ENCODE measurements around the gene CDKN2C. TPM values are rescaled to one million over a fixed set of nuclear protein-coding genes. Genes with fewer than 3 reads are reported as not detected.
A peak's percentile ranks its signal among the peaks of the same experiment; 100 is the strongest.
"Not testable (repeated sequence)": the region's sequence is repeated elsewhere in the genome, so short reads cannot be mapped to it uniquely, and the experiment has no call there.

Gene CDKN2C
- 9.2 TPM for total RNA-seq

DNA sequence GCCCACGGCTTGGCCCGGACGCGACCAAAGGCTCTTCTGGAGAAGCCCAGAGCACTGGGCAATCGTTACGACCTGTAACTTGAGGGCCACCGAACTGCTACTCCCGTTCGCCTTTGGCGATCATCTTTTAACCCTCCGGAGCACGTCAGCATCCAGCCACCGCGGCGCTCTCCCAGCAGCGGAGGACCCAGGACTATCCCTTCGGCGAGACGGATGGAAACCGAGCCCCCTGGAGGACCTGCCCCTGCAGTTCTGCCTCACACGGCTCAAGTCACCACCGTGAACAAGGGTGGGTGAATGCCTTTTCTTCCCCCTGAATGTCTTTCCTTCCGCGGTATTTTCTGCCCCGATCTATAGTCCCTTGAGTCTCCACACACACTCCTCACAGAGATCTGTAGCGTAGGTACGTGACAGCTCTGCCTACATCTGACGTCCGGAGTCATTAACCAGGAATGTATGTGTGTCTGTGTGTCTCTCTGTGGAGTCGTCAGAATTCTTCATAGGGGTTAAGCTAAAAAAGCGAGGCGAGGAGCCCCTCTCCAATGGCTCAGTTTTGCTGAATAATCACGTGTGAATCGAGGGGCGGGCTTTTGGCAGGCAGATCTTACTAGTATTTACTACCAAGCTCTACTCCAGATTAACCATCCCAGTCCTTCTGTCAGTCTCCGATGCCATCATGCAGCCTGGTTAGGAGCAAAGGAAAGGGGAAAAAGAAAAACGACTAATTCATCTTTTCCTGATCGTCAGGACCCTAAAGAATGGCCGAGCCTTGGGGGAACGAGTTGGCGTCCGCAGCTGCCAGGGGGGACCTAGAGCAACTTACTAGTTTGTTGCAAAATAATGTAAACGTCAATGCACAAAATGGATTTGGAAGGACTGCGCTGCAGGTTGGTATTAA lies at the start of gene CDKN2C:
Gene CDKN2C, plus strand, starts transcription at position 635 of the 898 bp plus-strand sequence. Its CDS starts 124 bp downstream, at position 759.
- peak in 2 of 3 donors; percentile 72 to 79 for DNase-seq (ENCODE audit: low read depth in 2 of 3, low spot score in 2 of 3)

DNA sequence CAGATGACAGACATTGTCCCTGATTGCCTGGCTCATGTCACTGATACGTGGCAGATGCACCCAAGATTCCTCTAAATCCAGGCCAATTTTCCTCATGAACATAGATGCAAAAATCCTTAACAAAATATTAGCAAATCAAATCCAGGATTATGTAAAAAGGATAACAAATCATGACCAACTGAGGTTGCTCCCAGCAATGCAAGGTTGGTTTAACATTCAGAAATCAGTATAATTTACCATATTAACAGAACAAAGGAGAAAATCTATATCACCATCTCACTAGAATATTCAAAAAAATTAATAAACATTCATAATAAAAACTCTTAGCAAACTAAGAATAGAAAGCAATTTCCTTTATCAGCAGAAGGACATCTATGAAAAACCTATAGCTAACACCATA lies 49.6 kb upstream of the CDKN2C start:
- DNase-seq (ENCODE audit: low read depth in 2 of 3, low spot score in 2 of 3): no peak

DNA sequence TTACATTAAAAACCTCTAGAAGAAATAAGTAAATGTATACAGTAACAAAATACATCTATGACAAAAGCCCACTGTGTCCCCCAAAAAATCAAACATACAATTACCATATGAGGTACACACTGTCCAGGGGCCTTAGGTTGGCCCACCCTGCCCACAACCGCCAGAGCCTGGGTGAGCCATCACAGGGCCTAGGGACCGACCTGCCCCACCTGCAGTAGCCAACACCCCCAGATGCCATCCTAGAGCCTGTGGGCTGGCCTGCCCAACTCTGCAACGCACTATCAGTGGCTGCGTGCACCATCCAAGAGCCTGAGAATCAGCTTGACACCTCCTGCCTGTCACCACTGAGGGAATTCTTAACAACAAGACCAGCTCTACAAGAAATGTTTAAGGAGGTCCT lies 49.0 kb upstream of the CDKN2C start:
- no peak for DNase-seq (ENCODE audit: low read depth in 2 of 3, low spot score in 2 of 3)

DNA sequence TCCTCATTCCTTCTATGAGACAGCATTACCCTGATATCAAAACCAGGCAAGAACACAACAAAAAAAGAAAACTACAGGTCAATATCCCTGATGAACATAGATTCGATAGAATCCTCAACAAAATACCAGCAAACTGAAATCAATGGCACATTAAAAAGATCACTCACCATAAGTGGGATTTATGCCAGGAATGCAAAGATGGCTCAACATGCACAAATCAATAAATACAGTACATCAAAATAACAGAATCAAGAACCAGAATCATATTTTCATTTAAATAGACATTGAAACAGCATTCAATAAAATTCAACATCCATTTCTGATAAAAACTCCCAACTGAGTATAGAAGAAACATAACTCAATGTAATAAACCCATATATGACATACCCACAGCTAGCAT lies 46.5 kb upstream of the CDKN2C start:
- no peak for DNase-seq (ENCODE audit: low read depth in 2 of 3, low spot score in 2 of 3)

DNA sequence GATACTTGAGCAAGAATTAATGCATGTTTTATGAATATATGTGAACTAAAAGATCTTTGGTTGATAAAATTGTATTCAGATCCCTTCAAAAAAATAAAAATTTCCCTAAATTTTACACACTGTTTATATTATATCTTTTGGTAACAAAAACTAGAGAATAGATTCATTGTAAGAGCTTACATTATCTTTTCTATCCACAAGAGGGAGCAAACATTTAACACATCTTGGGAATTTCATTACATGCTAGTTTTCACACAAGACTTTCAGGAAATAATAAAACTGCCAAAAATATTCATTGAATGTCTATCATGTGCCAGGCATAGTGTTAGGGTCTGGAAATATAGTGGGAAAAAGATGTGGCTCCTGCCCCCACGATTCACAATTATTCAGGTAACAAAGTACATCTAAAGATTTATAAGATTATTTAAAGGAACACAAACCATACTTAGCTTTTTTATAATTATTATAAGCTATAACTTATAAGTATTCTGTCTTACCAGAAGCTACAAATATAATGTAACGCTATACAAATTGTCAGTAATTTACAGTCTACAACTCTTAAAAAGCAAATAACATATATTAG lies 40.6 kb upstream of the CDKN2C start:
- peak; percentile 1 to 42 (median 21) for DNase-seq (ENCODE audit: low read depth in 2 of 3, low spot score in 2 of 3)

DNA sequence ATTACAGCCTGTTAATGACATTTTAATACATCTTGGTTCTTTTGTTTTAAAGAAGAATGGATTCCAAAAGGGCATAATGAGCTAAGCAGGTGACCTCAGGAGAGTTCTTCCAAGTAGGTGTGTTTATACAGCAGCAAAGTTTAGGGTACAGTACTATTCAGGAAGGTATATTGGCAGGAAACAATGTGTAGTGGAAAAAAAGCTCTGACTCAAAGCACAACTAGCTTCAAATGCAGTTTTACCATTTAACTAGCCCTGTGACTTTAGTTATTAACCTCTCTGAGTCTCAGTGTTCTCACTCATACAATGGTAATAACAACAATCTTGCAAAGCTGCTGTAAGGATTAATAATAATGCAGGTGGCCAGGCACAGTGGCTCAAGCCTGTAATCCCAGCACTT lies 39.9 kb upstream of the CDKN2C start:
- DNase-seq (ENCODE audit: low read depth in 2 of 3, low spot score in 2 of 3): no peak

DNA sequence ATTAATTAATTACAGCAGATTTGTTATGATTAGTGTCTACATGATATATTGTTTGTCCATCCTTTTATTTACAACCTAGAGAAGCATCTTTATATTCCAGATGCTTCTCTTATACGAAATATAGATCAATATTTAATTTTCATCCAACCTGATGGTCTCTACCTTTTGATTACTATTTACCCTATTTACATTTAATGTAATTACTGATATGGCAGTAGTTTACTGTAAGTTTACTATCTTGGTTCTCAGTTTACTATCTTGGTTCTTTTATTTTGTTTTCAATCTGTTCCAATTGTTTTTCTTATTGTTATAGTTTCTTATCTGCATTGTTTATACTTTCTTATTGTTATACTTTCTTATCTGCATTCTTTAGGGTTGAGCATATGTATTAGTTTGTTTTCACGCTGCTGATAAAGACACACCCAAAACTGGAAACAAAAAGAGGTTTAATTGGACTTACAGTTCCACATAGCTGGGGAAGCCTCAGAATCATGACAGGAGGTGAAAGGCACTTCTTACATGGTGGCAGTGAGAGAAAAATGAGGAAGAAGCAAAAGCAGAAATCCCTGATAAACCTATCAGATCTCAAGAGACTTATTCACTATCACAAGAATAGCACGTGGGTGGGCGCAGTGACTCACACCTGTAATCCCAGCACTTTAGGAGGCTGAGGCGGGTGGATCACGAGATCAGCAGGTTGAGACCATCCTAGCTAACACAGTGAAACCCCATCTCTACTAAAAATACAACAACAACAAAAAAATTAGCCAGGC lies 38.9 kb upstream of the CDKN2C start:
- DNase-seq (ENCODE audit: low read depth in 2 of 3, low spot score in 2 of 3): peak in 1 of 3 donors; percentile 4

DNA sequence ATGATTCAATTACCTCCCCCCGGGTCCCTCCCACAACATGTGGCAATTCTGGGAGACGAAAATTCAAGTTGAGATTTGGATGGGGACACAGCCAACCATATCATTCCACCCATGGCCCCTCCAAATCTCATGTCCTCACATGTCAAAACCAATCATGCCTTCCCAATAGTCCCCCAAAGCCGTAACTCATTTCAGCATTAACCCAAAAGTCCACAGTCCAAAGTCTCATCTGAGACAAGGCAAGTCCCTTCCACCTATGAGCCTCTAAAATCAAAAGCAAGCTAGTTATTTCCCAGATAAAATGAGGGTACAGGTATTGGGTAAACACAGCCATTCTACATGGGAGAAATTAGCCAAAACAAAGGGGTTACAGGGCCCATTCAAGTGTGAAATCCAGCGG lies 38.0 kb upstream of the CDKN2C start:
- DNase-seq (ENCODE audit: low read depth in 2 of 3, low spot score in 2 of 3): not testable (repeated sequence)

DNA sequence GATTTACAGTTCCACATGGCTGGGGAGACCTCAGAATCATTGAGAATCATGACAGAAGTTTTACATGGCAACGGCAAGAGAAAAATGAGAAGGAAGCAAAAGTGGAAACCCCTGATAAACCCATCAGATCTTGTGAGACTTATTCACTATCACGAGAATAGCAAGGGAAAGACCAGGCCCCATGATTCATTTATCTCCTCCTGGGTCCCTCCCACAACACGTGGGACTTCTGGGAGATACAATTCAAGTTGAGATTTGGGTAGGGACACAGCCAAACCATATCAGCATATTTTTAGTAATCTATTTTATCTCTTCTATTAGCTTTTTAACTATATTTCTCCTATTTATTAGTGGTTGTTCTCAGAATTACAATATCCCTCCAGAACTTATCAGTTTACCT lies 36.3 kb upstream of the CDKN2C start:
- DNase-seq (ENCODE audit: low read depth in 2 of 3, low spot score in 2 of 3): not testable (repeated sequence)

DNA sequence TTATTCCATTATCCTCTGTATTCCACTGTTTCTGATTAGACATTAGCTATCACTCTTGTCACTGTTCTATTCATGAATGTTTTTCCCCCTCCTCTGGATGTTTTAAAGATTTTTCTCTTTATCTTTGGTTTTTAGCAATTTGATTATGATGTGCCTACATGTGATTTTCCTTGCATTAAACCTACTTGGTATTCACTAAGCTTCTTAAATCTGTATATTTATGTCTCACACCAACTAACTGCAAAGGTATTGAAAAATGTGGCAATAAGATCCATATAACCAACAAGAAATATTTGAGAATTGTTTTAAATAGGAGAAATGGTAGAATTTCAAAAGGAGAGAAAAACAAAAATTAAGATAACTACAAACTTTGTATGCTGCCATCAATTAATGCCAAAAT lies 35.2 kb upstream of the CDKN2C start:
- no peak for DNase-seq (ENCODE audit: low read depth in 2 of 3, low spot score in 2 of 3)

DNA sequence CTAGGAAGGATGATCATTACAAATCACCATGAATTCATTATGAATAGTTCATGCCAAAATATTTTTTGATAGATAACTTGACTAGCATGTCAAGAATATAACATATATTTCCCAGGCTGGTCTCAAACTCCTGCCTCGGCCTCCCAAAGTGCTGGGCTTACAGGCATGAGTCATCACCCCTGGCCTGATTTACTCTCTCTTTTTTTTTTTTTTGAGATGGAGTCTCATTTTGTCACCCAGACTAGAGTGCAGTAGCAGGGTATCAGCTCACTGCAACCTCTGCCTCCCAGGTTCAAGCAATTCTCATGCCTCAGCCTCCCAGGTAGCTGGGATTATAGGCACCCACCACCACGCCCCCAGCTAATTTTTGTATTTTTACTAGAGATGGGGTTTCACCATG lies 34.8 kb upstream of the CDKN2C start:
- not testable (repeated sequence) for DNase-seq (ENCODE audit: low read depth in 2 of 3, low spot score in 2 of 3)

DNA sequence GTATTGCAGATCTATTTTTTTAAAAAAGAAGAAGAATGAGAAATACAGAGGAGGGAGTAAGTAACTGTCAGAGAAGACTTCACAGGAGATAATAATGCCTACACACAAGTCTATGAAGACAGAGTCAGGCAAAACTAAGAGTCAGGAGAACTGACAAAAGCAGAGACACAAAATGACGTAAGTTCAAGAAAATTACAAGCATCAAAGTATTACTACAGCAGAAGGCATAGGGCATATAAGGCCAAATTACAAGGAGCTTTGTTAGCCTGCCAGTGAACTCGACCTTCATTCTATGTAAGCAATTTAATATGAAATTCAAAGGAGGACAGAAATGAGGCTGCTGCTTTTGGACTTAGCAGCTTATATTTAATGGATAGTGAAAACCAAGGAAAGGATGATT lies 33.7 kb upstream of the CDKN2C start:
- DNase-seq (ENCODE audit: low read depth in 2 of 3, low spot score in 2 of 3): no peak

DNA sequence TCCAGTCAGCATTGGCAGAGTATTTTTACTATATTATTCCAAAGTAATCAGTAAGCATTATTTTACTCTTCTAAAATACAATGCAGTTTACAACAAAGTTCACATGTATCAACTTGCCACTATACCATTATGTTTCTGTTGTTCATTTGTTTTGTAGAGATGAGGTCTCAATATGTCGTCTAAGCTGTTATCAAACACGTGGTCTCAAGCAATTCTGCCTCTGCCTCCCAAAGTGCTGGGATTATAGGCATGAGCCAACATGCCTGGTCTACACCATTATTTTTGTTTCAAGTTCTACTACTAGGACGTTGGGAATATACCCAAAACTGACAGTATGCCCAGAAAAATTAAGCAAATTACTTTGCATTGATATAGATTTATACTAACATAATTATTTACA lies 29.8 kb upstream of the CDKN2C start:
- DNase-seq (ENCODE audit: low read depth in 2 of 3, low spot score in 2 of 3): no peak

DNA sequence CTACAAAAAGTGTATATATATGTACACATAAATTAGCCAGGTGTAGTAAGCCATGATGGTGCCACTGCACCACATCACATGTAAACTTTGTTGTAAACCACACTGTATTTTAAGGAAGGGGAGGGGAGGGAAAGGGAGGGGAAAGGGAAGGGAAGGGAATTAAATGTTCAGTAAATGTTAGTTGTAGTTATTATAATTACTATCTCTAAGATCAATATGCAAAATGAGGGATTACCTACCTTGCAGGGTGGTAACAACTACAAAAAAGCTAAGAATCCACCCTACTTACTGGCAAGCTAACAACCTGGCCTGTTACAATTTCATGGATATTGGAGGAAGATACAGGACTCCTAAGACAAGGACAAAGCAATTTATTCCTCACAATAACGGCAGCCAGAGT lies 27.7 kb upstream of the CDKN2C start:
- no peak for DNase-seq (ENCODE audit: low read depth in 2 of 3, low spot score in 2 of 3)

DNA sequence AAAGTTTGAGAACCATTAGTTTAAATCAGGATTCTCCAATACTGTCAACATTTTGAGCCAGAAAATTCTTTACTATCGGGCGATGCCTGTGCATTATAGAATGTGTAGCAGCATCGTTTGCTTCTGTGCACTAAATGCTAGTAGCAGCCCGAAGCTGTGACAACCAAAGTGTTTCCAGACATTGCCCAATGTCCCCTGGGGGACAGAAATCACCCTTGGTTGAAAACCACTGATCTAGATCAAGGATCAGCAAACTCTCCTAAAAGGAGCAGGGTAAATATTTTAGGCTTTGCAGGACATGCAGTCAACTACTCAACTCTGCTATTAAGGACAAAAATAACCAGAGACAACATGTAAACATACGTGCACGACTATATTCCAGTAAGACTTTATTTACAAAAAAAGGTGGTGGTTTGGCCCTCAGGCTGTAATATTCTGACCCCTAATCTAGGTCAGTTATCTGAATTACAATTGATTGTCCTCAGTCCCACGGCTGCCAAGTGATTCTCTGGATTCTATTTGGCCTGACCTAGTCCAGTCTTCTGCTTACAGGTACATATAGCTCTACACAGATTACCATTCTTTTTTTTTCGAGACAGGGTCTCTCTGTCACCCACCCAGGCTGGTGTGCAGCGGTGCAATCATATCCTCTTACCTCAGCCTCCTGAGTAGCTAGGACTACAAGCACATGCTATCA lies 20.6 kb upstream of the CDKN2C start:
- no peak for DNase-seq (ENCODE audit: low read depth in 2 of 3, low spot score in 2 of 3)

DNA sequence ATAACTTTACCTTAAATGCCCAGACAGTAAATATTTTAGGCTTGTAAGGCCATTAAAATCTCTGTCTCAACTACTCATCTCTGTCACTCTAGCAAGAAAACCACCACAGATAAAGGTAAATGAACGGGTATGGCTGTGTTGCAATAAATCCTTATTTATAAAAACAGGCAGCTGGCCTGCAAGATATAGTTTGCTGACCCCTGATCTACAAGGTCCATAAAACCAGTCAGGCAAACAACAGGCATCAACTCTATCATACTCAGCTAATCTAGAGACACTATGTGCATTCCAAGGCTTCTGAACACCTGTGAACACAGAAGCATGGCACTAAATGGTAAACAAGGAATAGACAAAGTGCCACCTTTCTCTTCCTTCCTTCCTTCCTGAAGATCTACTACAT lies 19.6 kb upstream of the CDKN2C start:
- no peak for DNase-seq (ENCODE audit: low read depth in 2 of 3, low spot score in 2 of 3)

DNA sequence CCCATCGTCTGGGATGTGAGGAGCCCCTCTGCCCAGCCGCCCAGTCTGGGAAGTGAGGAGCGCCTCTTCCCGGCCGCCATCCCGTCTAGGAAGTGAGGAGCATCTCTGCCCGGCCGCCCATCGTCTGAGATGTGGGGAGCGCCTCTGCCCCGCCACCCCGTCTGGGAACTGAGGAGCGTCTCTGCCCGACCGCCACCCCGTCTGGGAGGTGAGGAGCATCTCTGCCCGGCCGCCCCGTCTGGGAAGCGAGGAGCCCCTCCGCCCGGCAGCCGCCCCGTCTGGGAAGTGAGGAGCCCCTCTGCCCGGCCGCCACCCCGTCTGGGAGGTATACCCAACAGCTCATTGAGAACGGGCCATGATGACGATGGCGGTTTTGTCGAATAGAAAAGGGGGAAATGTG lies 17.5 kb upstream of the CDKN2C start:
- not testable (repeated sequence) for DNase-seq (ENCODE audit: low read depth in 2 of 3, low spot score in 2 of 3)

DNA sequence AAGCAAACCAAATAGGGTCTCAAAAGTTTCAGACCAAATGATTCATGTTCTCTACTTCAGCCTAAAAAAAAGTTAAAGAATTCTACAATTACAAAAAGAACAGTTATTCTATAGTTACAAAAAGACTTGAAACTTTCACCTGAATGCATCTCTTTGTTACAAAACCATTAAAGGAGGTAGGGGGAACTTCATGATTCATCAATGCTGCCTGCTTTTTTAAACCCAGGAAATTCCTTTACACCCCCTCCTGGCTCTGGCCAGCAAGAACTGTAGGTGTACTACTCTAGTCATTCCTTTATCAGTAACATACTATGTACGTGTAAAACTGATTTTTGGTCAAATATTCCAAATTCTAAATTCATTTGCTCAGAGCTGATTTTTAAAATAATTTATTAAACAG lies 14.9 kb upstream of the CDKN2C start:
- no peak for DNase-seq (ENCODE audit: low read depth in 2 of 3, low spot score in 2 of 3)

DNA sequence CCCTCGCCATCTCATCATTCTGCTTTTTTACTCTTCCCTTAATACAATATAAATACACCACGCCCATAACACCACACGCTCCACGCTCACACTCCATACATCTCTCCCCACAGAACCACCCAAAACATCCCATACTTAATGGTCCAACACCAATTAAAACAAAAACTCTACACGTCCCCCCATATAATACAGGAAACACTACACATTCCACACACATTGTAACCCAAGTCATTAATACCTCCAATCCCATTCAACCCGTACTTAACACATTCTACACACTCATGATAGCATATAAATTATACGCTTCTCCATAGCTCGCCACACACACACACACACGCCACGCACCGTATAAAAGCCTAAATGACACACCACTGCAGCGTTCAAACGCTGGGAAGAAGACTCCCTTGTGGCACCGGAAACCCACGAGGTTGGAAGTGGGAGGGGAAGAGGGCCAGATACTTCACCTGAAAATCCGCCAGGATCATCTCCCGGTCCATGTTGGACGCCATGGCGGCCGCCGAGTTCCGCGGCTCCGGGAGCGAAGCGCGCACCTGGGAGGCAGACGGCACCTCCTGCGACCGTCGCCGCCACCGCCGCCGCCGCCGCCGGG lies 10.6 kb upstream of the CDKN2C start:
- peak in 1 of 3 donors; percentile 48 for DNase-seq (ENCODE audit: low read depth in 2 of 3, low spot score in 2 of 3)
